Liver (tissue), 9 donors: Measurements from ENCODE around the gene UBR4. TPM values are rescaled to one million over a fixed set of nuclear protein-coding genes. Genes with fewer than 3 reads are reported as not detected.

ENCODE experiments used
- DNase-seq: peaks from one replicate; pipeline ENCODE4 v3.0.0-alpha.2; 2017; ENCODE audit warnings: low spot score
- H3K27ac ChIP-seq, 2 donors: one replicate each; pipeline ENCODE4 v1.7.0; 2013; ENCODE audit warnings: inconsistent platforms in 2 of 2, low read length in 2 of 2, control low read depth in 1 of 2, low read depth in 1 of 2, mild to moderate bottlenecking in 1 of 2
- H3K27me3 ChIP-seq, 4 donors: one replicate each; pipeline versions ENCODE4 v1.6.1 to v1.7.0; 2013; ENCODE audit warnings: low read length in 3 of 4, inconsistent platforms in 1 of 4, mild to moderate bottlenecking in 1 of 4, moderate library complexity in 1 of 4; ENCODE audit not compliant: control insufficient read depth in 4 of 4, insufficient read depth in 4 of 4
- H3K36me3 ChIP-seq, 4 donors: one replicate each; pipeline versions ENCODE4 v1.6.1 to v1.7.0; 2013; ENCODE audit warnings: low read length in 3 of 4, mild to moderate bottlenecking in 3 of 4, low read depth in 1 of 4, moderate library complexity in 1 of 4; ENCODE audit not compliant: control insufficient read depth in 4 of 4, insufficient read depth in 3 of 4
- H3K4me1 ChIP-seq, 4 donors: one replicate each; pipeline versions ENCODE4 v1.6.1 to v1.7.0; 2013; ENCODE audit warnings: low read length in 3 of 4, mild to moderate bottlenecking in 3 of 4, moderate library complexity in 1 of 4; ENCODE audit not compliant: control insufficient read depth in 4 of 4, insufficient read depth in 4 of 4
- H3K4me3 ChIP-seq, 3 donors: one replicate each; pipeline versions ENCODE4 v1.6.1 to v1.7.0; 2013; ENCODE audit warnings: low read length in 3 of 3, control low read depth in 1 of 3, low read depth in 1 of 3, mild to moderate bottlenecking in 1 of 3
- H3K9ac ChIP-seq, 2 donors: one replicate each; pipeline ENCODE4 v1.7.0; 2013; ENCODE audit warnings: low read length in 2 of 2, mild to moderate bottlenecking in 2 of 2, moderate library complexity in 2 of 2, control low read depth in 1 of 2, low read depth in 1 of 2
- H3K9me3 ChIP-seq, 4 donors: one replicate each; pipeline versions ENCODE4 v1.6.1 to v1.7.0; 2013; ENCODE audit warnings: low read length in 3 of 4; ENCODE audit not compliant: control insufficient read depth in 4 of 4
- ATF3 ChIP-seq: IDR thresholded peaks from 2 replicates; pipeline ENCODE4 v1.6.1; 2016; ENCODE audit warnings: antibody characterized with exemption
- EGR1 ChIP-seq, 2 donors: IDR thresholded peaks; 2 replicates each; pipeline ENCODE4 v1.6.1; 2016 to 2018; ENCODE audit warnings: antibody characterized with exemption in 2 of 2, low read depth in 2 of 2
- FOXA2 ChIP-seq: IDR thresholded peaks from 2 replicates; pipeline ENCODE4 v1.6.1; 2016; ENCODE audit warnings: antibody characterized with exemption
- GABPA ChIP-seq, 2 donors: IDR thresholded peaks in 1 of 2; conservative IDR thresholded peaks in 1 of 2; 2 replicates each; pipeline ENCODE4 v1.6.1; 2016; ENCODE audit warnings: antibody characterized with exemption in 2 of 2, mild to moderate bottlenecking in 1 of 2, moderate library complexity in 1 of 2
- HNF4A ChIP-seq, 2 donors: conservative IDR thresholded peaks; 2 replicates each; pipeline ENCODE4 v1.6.1; 2016; ENCODE audit warnings: antibody characterized with exemption in 2 of 2, mild to moderate bottlenecking in 2 of 2
- HNF4G ChIP-seq: IDR thresholded peaks from 2 replicates; pipeline ENCODE4 v1.6.1; 2016; ENCODE audit warnings: antibody characterized with exemption
- JUND ChIP-seq, 2 donors: IDR thresholded peaks; 2 replicates each; pipeline ENCODE4 v1.6.1; 2016; ENCODE audit warnings: antibody characterized with exemption in 2 of 2
- MAX ChIP-seq: IDR thresholded peaks from 2 replicates; pipeline ENCODE4 v1.6.1; 2016; ENCODE audit warnings: antibody characterized with exemption
- RAD21 ChIP-seq, 2 donors: IDR thresholded peaks; 2 replicates each; pipeline ENCODE4 v1.6.1; 2016; ENCODE audit warnings: antibody characterized with exemption in 2 of 2, mild to moderate bottlenecking in 2 of 2
- REST ChIP-seq: IDR thresholded peaks from 2 replicates; pipeline ENCODE4 v1.6.1; 2016; ENCODE audit warnings: antibody characterized with exemption, mild to moderate bottlenecking
- RXRA ChIP-seq, 2 donors: IDR thresholded peaks; 2 replicates each; pipeline ENCODE4 v1.6.1; 2017 to 2018; ENCODE audit warnings: antibody characterized with exemption in 2 of 2, mild to moderate bottlenecking in 1 of 2
- SP1 ChIP-seq: IDR thresholded peaks from 2 replicates; pipeline ENCODE4 v1.6.1; 2018; ENCODE audit warnings: antibody characterized with exemption, mild to moderate bottlenecking
- TAF1 ChIP-seq: conservative IDR thresholded peaks from 2 replicates; pipeline ENCODE4 v1.6.1; 2016; ENCODE audit warnings: antibody characterized with exemption, mild to moderate bottlenecking
- YY1 ChIP-seq: IDR thresholded peaks from 2 replicates; pipeline ENCODE4 v1.6.1; 2016; ENCODE audit warnings: antibody characterized with exemption, mild to moderate bottlenecking
- ZBTB33 ChIP-seq: IDR thresholded peaks from 2 replicates; pipeline ENCODE4 v1.6.1; 2016; ENCODE audit warnings: antibody characterized with exemption
- WGBS: extraction: QIAGEN DNeasy Blood & Tissue Kit; methylation state at CpG from one replicate; pipeline ENCODE4 v1.1.7; 2013; 5-methylcytosine and 5-hydroxymethylcytosine counted together
- polyA plus RNA-seq, 2 donors: library from polyadenylated mRNA; stranded (reverse) in 1 of 2; unstranded in 1 of 2; fragments of 200-250 nt in 1 of 2; fragments of >200 nt in 1 of 2; fragmentation: Nextera tagmentation in 1 of 2; extraction: Ambion mirVana in 1 of 2; gene quantifications; one replicate each; pipeline versions ENCODE4 v1.2.1 to v1.2.3, GENCODE V29; 2013 to 2015
- total RNA-seq, 2 donors: library from RNA; depleted of rRNA; stranded (reverse); fragments of >200 nt; gene quantifications; one replicate each; pipeline ENCODE4 v1.2.3, GENCODE V29; 2014
- donor health status: healthy.
- donor health status: healthy.
- donor health status: healthy.
- donor health status: healthy.
- donor health status: healthy.

Gene UBR4
- total and polyA plus RNA-seq, 4 donors = 45.4 to 156 (median 86.9) TPM

- H3K27me3 ChIP-seq = no peaks in the 10 kb centered on the region
- 97% methylated on average over 7 of the region's 7 CpGs for WGBS
- no peak for DNase-seq
- TF ChIP-seq FOXA2 (no peak), ZBTB33 (no peak), HNF4A (conservative IDR thresholded peaks at IDR 0.05) (no peak), ATF3 (no peak), RAD21 (IDR thresholded peaks at IDR 0.05) (no peak), RXRA (IDR thresholded peaks at IDR 0.05) (no peak), MAX (no peak), EGR1 (IDR thresholded peaks at IDR 0.05; ENCODE audit: low read depth in 2 of 2) (no peak)
- H3K4me1 ChIP-seq = no peaks in the 10 kb centered on the region
- H3K36me3 ChIP-seq = peaks cover 14 to 100% (median 97%) of the 10 kb centered on the region in 4 donors
- H3K9ac ChIP-seq = no peak overlapping the region
- H3K27ac ChIP-seq = no peak overlapping the region
- H3K9me3 ChIP-seq = no peaks in the 10 kb centered on the region
- no peak overlapping the region for H3K4me3 ChIP-seq
These were observed 56.9 kb downstream of the UBR4 start for GRCh38 chr1:19153169-19153568.

GRCh38 chr1:19151537-19151936, 58.5 kb downstream of the UBR4 start:
- H3K27me3 ChIP-seq = no peaks in the 10 kb centered on the region
- WGBS = 94% methylated on average over 9 of the region's 9 CpGs
- TF ChIP-seq RXRA (IDR thresholded peaks at IDR 0.05) = no peak
- TF ChIP-seq HNF4A (conservative IDR thresholded peaks at IDR 0.05) = no peak
- no peak for TF ChIP-seq RAD21 (IDR thresholded peaks at IDR 0.05)
- TF ChIP-seq EGR1 (IDR thresholded peaks at IDR 0.05; ENCODE audit: low read depth in 2 of 2) = no peak
- TF ChIP-seq JUND (IDR thresholded peaks at IDR 0.05) = no peak
- no peak for TF ChIP-seq SP1
- TF ChIP-seq ZBTB33 = no peak
- TF ChIP-seq YY1 = no peak
- TF ChIP-seq TAF1 = no peak
- no peak for TF ChIP-seq HNF4G
- no peak for TF ChIP-seq GABPA (IDR thresholded peaks at IDR 0.05 in 1 of 2, conservative IDR thresholded peaks at IDR 0.05 in 1 of 2)
- no peak for TF ChIP-seq MAX
- no peaks in the 10 kb centered on the region for H3K4me1 ChIP-seq
- no peaks in the 10 kb centered on the region for H3K9me3 ChIP-seq
- no peak for DNase-seq
- peaks cover 16 to 100% (median 99%) of the 10 kb centered on the region in 4 donors for H3K36me3 ChIP-seq
- H3K4me3 ChIP-seq = no peak overlapping the region
- no peak overlapping the region for H3K9ac ChIP-seq
- H3K27ac ChIP-seq = no peak overlapping the region

- Histone ChIP-seq H3K4me3 (no peak overlapping the region), H3K9ac (no peak overlapping the region), H3K36me3 (peaks cover 16 to 100% (median 99%) of the 10 kb centered on the region in 4 donors), H3K27me3 (no peaks in the 10 kb centered on the region), H3K4me1 (no peaks in the 10 kb centered on the region), H3K9me3 (no peaks in the 10 kb centered on the region), H3K27ac (no peak overlapping the region)
- WGBS = 84% methylated on average over 3 of the region's 3 CpGs
- DNase-seq = no peak
- TF ChIP-seq MAX = no peak
- TF ChIP-seq REST = no peak
- no peak for TF ChIP-seq RAD21 (IDR thresholded peaks at IDR 0.05)
- no peak for TF ChIP-seq HNF4A (conservative IDR thresholded peaks at IDR 0.05)
- TF ChIP-seq ZBTB33 = no peak
These were observed 60.3 kb downstream of the UBR4 start for GRCh38 chr1:19149736-19150135.
